Calu3 (cell line): ENCODE measurements around the gene PPP3R1. TPM values are rescaled to one million over a fixed set of nuclear protein-coding genes. Genes with fewer than 3 reads are reported as not detected.

Source experiments
- BruUV-seq: library from RNA; stranded (reverse); fragments of 400-500 nt; replicated peaks from 2 replicates; lab custom pipeline; 2021; lab: Mats Ljungman, UMichigan
- CTCF ChIA-PET: fragments of 300-600 bp; sonication (Branson Sonifier 250); formaldehyde crosslinking; loops from one replicate; lab custom pipeline; 2022; ENCODE audit warnings: antibody characterized with exemption; lab: Charles Lee
- DNase-seq: peaks from one replicate; pipeline ENCODE4 v3.0.0; 2022
- H3K27ac Mint-ChIP-seq: one replicate; pipeline ENCODE4 v1.8.0; 2022; ENCODE audit warnings: mixed read lengths; ENCODE audit not compliant: unreplicated experiment
- H3K27me3 Mint-ChIP-seq: one replicate; pipeline ENCODE4 v1.8.0; 2022; ENCODE audit warnings: mixed read lengths; ENCODE audit not compliant: unreplicated experiment
- H3K36me3 Mint-ChIP-seq: one replicate; pipeline ENCODE4 v1.8.0; 2022; ENCODE audit warnings: mild to moderate bottlenecking, moderate library complexity, mixed read lengths; ENCODE audit not compliant: insufficient read depth, unreplicated experiment
- H3K4me1 Mint-ChIP-seq: one replicate; pipeline ENCODE4 v1.8.0; 2022; ENCODE audit warnings: mild to moderate bottlenecking, low read depth, mixed read lengths; ENCODE audit not compliant: unreplicated experiment
- H3K4me3 Mint-ChIP-seq: one replicate; pipeline ENCODE4 v1.8.0; 2022; ENCODE audit warnings: mild to moderate bottlenecking, low read depth, moderate library complexity, mixed read lengths; ENCODE audit not compliant: unreplicated experiment
- H3K9me3 Mint-ChIP-seq: one replicate; pipeline ENCODE4 v1.8.0; 2022; ENCODE audit warnings: low read depth, mixed read lengths; ENCODE audit not compliant: unreplicated experiment
- intact Hi-C: fragments of 100-400 bp; cut with micrococcal nuclease; formaldehyde crosslinking; loops from one replicate; pipeline ENCODE4 v1.10.0; 2022; ENCODE audit not compliant: unreplicated experiment
- total RNA-seq: library from RNA; stranded (reverse); gene quantifications from 2 replicates; pipeline ENCODE4 v1.2.3, GENCODE V29; 2022
- TF ChIP-seq, protein P1 (sequence below): fragments of 200-600 bp; IDR thresholded peaks from one replicate; pipeline ENCODE4 v1.8.0; 2022; ENCODE audit warnings: antibody characterized with exemption; ENCODE audit not compliant: unreplicated experiment

PPP3R1 gene
- total RNA-seq, 1 experiment from 2014 or later: 63.4 TPM

GRCh38 chr2:68185541-68186164 lies 66.7 kb downstream of the PPP3R1 start:
- TF ChIP-seq, protein P1, sequence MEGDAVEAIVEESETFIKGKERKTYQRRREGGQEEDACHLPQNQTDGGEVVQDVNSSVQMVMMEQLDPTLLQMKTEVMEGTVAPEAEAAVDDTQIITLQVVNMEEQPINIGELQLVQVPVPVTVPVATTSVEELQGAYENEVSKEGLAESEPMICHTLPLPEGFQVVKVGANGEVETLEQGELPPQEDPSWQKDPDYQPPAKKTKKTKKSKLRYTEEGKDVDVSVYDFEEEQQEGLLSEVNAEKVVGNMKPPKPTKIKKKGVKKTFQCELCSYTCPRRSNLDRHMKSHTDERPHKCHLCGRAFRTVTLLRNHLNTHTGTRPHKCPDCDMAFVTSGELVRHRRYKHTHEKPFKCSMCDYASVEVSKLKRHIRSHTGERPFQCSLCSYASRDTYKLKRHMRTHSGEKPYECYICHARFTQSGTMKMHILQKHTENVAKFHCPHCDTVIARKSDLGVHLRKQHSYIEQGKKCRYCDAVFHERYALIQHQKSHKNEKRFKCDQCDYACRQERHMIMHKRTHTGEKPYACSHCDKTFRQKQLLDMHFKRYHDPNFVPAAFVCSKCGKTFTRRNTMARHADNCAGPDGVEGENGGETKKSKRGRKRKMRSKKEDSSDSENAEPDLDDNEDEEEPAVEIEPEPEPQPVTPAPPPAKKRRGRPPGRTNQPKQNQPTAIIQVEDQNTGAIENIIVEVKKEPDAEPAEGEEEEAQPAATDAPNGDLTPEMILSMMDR: peak; percentile 68
- peak; percentile 53 for DNase-seq

DNA sequence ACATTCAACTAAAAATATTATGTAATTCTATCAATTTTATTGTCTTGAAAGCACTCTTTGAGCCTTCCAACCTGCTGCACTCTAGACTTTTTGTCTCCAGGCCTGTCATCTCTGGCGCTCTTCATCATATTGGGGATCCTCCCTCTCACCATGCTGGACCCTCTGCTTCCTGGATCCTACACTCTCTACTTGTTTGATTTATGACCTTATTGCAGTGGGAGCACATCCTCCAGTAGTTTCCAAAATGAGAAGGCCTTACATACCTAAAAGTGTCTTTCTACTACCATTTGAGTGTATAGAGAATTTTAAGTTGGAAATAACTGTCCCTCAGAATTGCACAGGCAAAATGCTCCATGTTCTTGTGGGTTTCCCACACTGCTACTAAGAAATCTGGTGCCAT lies 69.4 kb downstream of the PPP3R1 start:
- no peak for DNase-seq
- no peaks in the 10 kb centered on the region for H3K27me3 Mint-ChIP-seq
- H3K27ac Mint-ChIP-seq: no peak overlapping the region
- no TSS peak for BruUV-seq
- H3K4me3 Mint-ChIP-seq: no peak overlapping the region
- TF ChIP-seq, protein P1: no peak
- no peaks in the 10 kb centered on the region for H3K4me1 Mint-ChIP-seq
- no peaks in the 10 kb centered on the region for H3K9me3 Mint-ChIP-seq
- CTCF ChIA-PET: no interaction called here
- peaks cover 66% of the 10 kb centered on the region for H3K36me3 Mint-ChIP-seq
- intact Hi-C loops: no loop called here

More at GRCh38 chr2:68185541-68186164, 66.7 kb downstream of the PPP3R1 start:
- Mint-ChIP-seq H3K4me1 (no peaks in the 10 kb centered on the region), H3K9me3 (no peaks in the 10 kb centered on the region), H3K27ac (no peak overlapping the region), H3K36me3 (peaks cover 56% of the 10 kb centered on the region), H3K4me3 (no peak overlapping the region), H3K27me3 (no peaks in the 10 kb centered on the region)
- intact Hi-C loops: no loop called here
- CTCF ChIA-PET: interaction anchor here (1.2 kb wide), 1 partner anchor 63 kb away, joined by 4 read pairs; no protein-coding TSS in a partner anchor
- BruUV-seq: no TSS peak

DNA sequence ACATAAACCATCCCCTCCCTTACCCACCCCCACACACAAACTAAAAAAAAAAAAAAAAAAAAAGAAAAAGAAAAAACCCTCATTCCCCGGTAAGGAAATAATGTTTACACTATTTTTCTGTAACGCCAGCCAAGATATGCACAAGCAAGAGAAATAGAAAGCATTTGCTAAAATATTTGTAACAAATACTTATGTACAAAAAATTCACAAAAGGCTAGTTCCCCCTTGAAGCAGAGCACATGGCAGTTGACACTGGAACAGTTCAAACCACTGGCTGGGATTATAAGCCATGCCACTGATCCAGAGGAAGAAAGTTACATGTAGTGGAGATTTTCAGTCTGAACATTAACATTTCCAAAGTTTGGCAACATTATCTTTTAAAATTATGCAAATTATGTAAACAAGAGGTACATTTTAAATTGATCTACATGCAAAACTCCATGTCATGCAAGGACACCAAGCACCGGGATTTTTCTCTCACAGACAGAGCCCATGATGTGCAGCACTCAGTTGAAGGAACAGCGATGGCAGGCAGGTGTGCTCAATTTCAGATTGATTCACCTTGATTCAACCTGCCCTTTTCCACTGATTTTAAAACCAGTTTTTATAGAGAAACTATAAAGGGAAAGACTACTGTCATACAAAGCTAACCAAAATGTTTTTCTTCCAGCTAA lies 73.2 kb downstream of the PPP3R1 start:
- intact Hi-C loops: no loop called here
- no peaks in the 10 kb centered on the region for H3K27me3 Mint-ChIP-seq
- peaks cover 41% of the 10 kb centered on the region for H3K36me3 Mint-ChIP-seq
- no peaks in the 10 kb centered on the region for H3K4me1 Mint-ChIP-seq
- H3K27ac Mint-ChIP-seq: no peak overlapping the region
- BruUV-seq: TSS peak; percentile 27
- H3K9me3 Mint-ChIP-seq: no peaks in the 10 kb centered on the region
- no peak for DNase-seq
- H3K4me3 Mint-ChIP-seq: no peak overlapping the region
- TF ChIP-seq, protein P1: no peak
- CTCF ChIA-PET: interaction anchor here (1.3 kb wide), 1 partner anchor 10 kb away, joined by 4 read pairs; no protein-coding TSS in a partner anchor

DNA sequence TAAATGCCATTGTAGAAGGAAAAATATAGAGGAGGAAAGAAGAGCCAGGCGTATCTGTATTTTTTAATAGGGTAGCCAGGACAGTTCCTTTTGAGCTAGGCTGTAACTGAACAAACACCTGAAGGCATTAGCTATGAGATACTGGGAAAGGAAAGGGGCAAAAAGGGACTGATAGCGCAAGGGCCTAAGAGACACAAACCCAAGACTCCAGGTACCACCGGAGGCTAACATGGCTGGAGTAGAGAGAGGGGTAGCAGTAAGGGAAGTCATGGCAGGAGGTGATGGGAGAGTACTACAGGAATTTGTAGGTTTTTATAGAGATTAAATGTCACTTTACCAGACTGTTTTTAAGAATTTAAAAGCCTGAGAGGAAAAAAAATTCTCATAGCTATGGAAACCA lies 73.9 kb downstream of the PPP3R1 start:
- BruUV-seq: no TSS peak
- no peak for DNase-seq
- TF ChIP-seq, protein P1: no peak
- Mint-ChIP-seq H3K36me3 (peaks cover 45% of the 10 kb centered on the region), H3K4me1 (no peaks in the 10 kb centered on the region), H3K27ac (no peak overlapping the region), H3K9me3 (no peaks in the 10 kb centered on the region), H3K27me3 (no peaks in the 10 kb centered on the region), H3K4me3 (no peak overlapping the region)
- intact Hi-C loops: no loop called here
- CTCF ChIA-PET: interaction anchor here (1.3 kb wide), 1 partner anchor 9 kb away, joined by 4 read pairs; no protein-coding TSS in a partner anchor
